ENCODE measurements around the gene DCUN1D3. TPM values are rescaled to one million over a fixed set of nuclear protein-coding genes. Genes with fewer than 3 reads are reported as not detected.

DCUN1D3 gene
- total and polyA plus RNA-seq, 2 experiments from 2014 or later, result 8.5 to 13.7 TPM

DNA sequence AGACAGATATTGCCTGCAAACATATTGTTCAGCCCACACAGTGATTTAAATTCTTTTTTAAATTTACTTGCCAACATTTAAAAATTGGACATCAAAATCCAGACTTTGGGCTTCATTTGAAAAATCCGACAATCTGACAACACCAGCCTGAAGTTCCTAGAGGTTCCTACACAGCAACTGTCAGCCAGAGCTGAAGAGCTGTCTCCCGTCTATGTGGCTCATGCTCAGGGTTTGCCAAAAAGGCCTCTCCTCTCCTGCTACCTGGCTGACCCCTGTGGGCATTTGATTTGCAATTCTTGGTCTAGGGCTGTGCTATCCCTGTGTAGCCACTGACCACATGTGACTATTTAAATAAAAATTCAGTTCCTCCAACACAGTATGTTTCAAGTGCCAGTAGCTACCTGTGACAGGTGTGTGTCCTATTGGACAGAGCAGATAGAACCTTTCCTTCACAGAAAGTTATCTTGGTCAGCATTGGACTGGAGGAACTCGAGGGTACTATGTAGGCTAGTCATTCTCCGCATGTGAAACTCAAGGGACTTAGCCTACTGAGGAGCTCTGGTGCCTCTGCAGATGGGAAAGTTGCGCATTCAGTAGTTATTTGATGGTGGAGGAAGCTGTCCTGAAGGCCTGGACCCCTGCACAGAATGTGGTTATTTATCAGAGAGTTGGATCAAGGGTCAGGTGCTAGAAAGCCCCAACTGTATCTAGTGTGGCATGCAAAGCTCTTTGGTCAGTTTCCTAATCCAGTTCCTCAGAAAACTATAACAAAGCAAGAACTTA lies 3.1 kb upstream of the DCUN1D3 start:
- Mint-ChIP-seq H3K9me3 (peaks cover 2% of the 10 kb centered on the region; the same call in 1 of the 3 replicates), H3K36me3 (ENCODE audit: low read depth) (peaks cover 9% of the 10 kb centered on the region; the same call in 2 of the 3 replicates), H3K4me3 (no peak overlapping the region), H3K4me1 (peaks cover 44% of the 10 kb centered on the region), H3K27ac (peak overlapping the region; percentile 5; the same call in 1 of the 2 replicates), H3K27me3 (ENCODE audit: insufficient read depth, low read depth, poor library complexity) (peaks cover 6% of the 10 kb centered on the region)
- H2AFZ ChIP-seq, result no peak overlapping the region
- no peak overlapping the region for H3K27ac ChIP-seq (ENCODE audit: low read depth)
- TF ChIP-seq STAT1 (IDR thresholded peaks at IDR 0.05; ENCODE audit: unreplicated experiment) (no peak), JUNB (IDR thresholded peaks at IDR 0.05; ENCODE audit: unreplicated experiment) (no peak)
- no peak for DNase-seq (ENCODE audit: low spot score)
- H3K4me3 ChIP-seq, result no peak overlapping the region
- peaks cover 41% of the 10 kb centered on the region for H3K4me1 ChIP-seq (ENCODE audit: insufficient read depth)
- H3K27me3 ChIP-seq (ENCODE audit: insufficient read depth), result no peaks in the 10 kb centered on the region
- no peaks in the 10 kb centered on the region for H3F3A ChIP-seq (replicated peaks; ENCODE audit: low read depth)
- no peaks in the 10 kb centered on the region for H3K9me2 ChIP-seq (ENCODE audit: insufficient read depth)
- H3K79me2 ChIP-seq (replicated peaks; ENCODE audit: insufficient read depth), result peaks cover 48% of the 10 kb centered on the region
- H3K36me3 ChIP-seq (ENCODE audit: insufficient read depth), result no peaks in the 10 kb centered on the region
- ATAC-seq, result no peak
- H4K20me1 ChIP-seq (replicated peaks; ENCODE audit: insufficient read depth), result peaks cover 11% of the 10 kb centered on the region
- peak overlapping the region; percentile 23; the same call in 1 of the 2 replicates for H3K4me2 ChIP-seq

DNA sequence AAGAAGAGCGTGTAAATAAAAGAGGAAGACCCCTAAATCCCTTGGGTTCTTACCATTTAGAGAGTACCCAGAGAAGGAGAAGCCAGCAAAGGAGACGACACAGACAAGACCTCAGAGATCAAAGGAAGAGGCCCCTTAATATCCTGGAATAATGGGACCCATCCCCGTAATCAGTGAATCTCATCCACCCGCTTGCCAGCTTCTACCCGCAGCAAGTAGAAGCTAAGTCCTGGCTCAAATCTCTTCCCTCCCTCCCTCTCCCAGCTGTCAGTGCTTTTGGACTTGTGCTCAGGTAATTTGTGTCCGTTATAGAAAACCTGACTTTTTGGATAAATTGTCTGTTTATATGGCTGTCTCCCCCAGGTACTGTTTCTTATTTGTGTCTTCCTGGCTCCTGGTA lies 2.3 kb upstream of the DCUN1D3 start:
- Histone ChIP-seq H3K4me3 (peak overlapping the region; percentile 88), H2AFZ (no peak overlapping the region), H3K27ac (ENCODE audit: low read depth) (no peak overlapping the region), H3K79me2 (replicated peaks; ENCODE audit: insufficient read depth) (peaks cover 57% of the 10 kb centered on the region), H3K9me2 (ENCODE audit: insufficient read depth) (no peaks in the 10 kb centered on the region), H3K4me2 (peak overlapping the region; percentile 94; the same call in 1 of the 2 replicates), H3K27me3 (ENCODE audit: insufficient read depth) (no peaks in the 10 kb centered on the region), H3K4me1 (ENCODE audit: insufficient read depth) (peaks cover 43% of the 10 kb centered on the region), H4K20me1 (replicated peaks; ENCODE audit: insufficient read depth) (peaks cover 17% of the 10 kb centered on the region), H3F3A (replicated peaks; ENCODE audit: low read depth) (no peaks in the 10 kb centered on the region), H3K36me3 (ENCODE audit: insufficient read depth) (no peaks in the 10 kb centered on the region; the same call in 1 of the 2 replicates)
- peaks cover 12% of the 10 kb centered on the region; the same call in 2 of the 3 replicates for H3K36me3 Mint-ChIP-seq (ENCODE audit: low read depth)
- DNase-seq (ENCODE audit: low spot score) (no peak), ATAC-seq (no peak)
- peaks cover 51% of the 10 kb centered on the region for H3K4me1 Mint-ChIP-seq
- TF ChIP-seq EZH2phosphoT487 (IDR thresholded peaks at IDR 0.05; ENCODE audit: unreplicated experiment) (no peak), CREB1 (CRISPR knock-in tag; IDR thresholded peaks at IDR 0.05; ENCODE audit: low read depth) (no peak)
- peak overlapping the region; percentile 89 for H3K4me3 Mint-ChIP-seq
- H3K27me3 Mint-ChIP-seq (ENCODE audit: insufficient read depth, low read depth, poor library complexity), result peaks cover 6% of the 10 kb centered on the region
- H3K9me3 Mint-ChIP-seq, result peaks cover 2% of the 10 kb centered on the region; the same call in 1 of the 3 replicates
- H3K27ac Mint-ChIP-seq, result peak overlapping the region; percentile 54; the same call in 1 of the 2 replicates

DNA sequence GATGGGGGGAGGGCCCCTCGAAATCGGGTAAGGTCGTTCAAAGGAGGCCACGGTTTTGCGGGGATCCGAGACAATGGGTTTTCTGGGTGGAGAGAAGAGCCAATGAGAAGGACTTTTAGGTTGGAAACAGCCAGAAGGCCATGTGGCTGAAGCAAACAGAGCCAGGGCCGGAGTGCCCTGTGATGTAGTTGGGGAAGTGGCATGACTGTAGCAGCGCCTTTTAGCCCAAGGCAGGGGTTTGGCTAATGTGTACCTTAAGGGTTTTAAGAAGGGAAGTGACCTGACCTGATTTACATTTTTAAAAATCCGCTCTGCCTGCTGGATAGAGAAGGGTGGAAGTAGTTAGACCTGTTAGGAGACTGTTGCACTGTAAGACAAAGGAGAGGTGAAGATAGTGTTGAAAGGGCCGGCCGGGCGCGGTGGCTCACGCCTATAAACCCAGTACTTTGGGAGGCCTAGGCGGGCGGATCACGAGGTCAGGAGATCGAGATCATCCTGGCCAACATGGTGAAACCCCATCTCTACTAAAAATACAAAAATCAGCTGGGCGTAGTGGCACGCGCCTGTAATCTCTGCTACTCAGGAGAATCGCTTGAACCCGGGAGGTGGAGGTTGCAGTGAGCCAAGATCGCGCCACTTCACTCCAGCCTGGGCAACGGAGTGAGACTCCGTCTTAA lies 1.4 kb upstream of the DCUN1D3 start:
- H3K9me2 ChIP-seq (ENCODE audit: insufficient read depth), result no peaks in the 10 kb centered on the region
- no peaks in the 10 kb centered on the region for H3K27me3 ChIP-seq (ENCODE audit: insufficient read depth)
- Mint-ChIP-seq H3K4me3 (peak overlapping the region; percentile 89), H3K9me3 (peaks cover 2% of the 10 kb centered on the region; the same call in 1 of the 3 replicates), H3K36me3 (ENCODE audit: low read depth) (peaks cover 18% of the 10 kb centered on the region), H3K27me3 (ENCODE audit: insufficient read depth, low read depth, poor library complexity) (peaks cover 6% of the 10 kb centered on the region), H3K4me1 (peaks cover 51% of the 10 kb centered on the region), H3K27ac (peak overlapping the region; percentile 99)
- H3K4me1 ChIP-seq (ENCODE audit: insufficient read depth), result peaks cover 43% of the 10 kb centered on the region
- peak; percentile 28 for ATAC-seq
- H4K20me1 ChIP-seq (replicated peaks; ENCODE audit: insufficient read depth), result peaks cover 17% of the 10 kb centered on the region
- H3K4me2 ChIP-seq, result peak overlapping the region; percentile 94
- H2AFZ ChIP-seq, result peak overlapping the region; percentile 70
- peak overlapping the region; percentile 88 for H3K4me3 ChIP-seq
- no peaks in the 10 kb centered on the region for H3F3A ChIP-seq (replicated peaks; ENCODE audit: low read depth)
- H3K36me3 ChIP-seq (ENCODE audit: insufficient read depth), result peaks cover 3% of the 10 kb centered on the region
- DNase-seq (ENCODE audit: low spot score), result peak; percentile 56
- peaks cover 65% of the 10 kb centered on the region for H3K79me2 ChIP-seq (replicated peaks; ENCODE audit: insufficient read depth)
- peak overlapping the region; percentile 97 for H3K27ac ChIP-seq (ENCODE audit: low read depth)
- TF ChIP-seq EZH2 (IDR thresholded peaks at IDR 0.05; ENCODE audit: low read depth, unreplicated experiment), result no peak
- TF ChIP-seq, protein P1, sequence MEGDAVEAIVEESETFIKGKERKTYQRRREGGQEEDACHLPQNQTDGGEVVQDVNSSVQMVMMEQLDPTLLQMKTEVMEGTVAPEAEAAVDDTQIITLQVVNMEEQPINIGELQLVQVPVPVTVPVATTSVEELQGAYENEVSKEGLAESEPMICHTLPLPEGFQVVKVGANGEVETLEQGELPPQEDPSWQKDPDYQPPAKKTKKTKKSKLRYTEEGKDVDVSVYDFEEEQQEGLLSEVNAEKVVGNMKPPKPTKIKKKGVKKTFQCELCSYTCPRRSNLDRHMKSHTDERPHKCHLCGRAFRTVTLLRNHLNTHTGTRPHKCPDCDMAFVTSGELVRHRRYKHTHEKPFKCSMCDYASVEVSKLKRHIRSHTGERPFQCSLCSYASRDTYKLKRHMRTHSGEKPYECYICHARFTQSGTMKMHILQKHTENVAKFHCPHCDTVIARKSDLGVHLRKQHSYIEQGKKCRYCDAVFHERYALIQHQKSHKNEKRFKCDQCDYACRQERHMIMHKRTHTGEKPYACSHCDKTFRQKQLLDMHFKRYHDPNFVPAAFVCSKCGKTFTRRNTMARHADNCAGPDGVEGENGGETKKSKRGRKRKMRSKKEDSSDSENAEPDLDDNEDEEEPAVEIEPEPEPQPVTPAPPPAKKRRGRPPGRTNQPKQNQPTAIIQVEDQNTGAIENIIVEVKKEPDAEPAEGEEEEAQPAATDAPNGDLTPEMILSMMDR (conservative IDR thresholded peaks at IDR 0.05; ENCODE audit: low read depth in 2 of 2), result no peak
